VCaP (cell line): ENCODE measurements around the gene OPN1SW.

Experiments
- H3K27ac ChIP-seq: fragments of 450-650 bp; 2 replicates; pipeline ENCODE4 v1.5.1; 2017
- CTCF ChIP-seq: fragments of 450-650 bp; conservative IDR thresholded peaks from 2 replicates; pipeline ENCODE4 v1.5.1; 2017; ENCODE audit warnings: mild to moderate bottlenecking, moderate library complexity

OPN1SW gene

GRCh38 chr7:128745706-128746105 lies 29.9 kb downstream of the OPN1SW start:
- TF ChIP-seq CTCF, result no peak
- H3K27ac ChIP-seq, result peak overlapping the region; percentile 10; the same call in 1 of the 2 replicates

- TF ChIP-seq CTCF, result no peak
- no peak overlapping the region for H3K27ac ChIP-seq
These were observed 31.2 kb downstream of the OPN1SW start for GRCh38 chr7:128744366-128744905.

GRCh38 chr7:128743112-128743772 lies 32.4 kb downstream of the OPN1SW start:
- H3K27ac ChIP-seq, result no peak overlapping the region
- TF ChIP-seq CTCF, result no peak

GRCh38 chr7:128742206-128742605 lies 33.4 kb downstream of the OPN1SW start:
- no peak for TF ChIP-seq CTCF

GRCh38 chr7:128741491-128741890 lies 34.1 kb downstream of the OPN1SW start:
- TF ChIP-seq CTCF, result no peak
- no peak overlapping the region for H3K27ac ChIP-seq

More at GRCh38 chr7:128742206-128742605, 33.4 kb downstream of the OPN1SW start:
- H3K27ac ChIP-seq, result no peak overlapping the region

GRCh38 chr7:128740996-128741395 lies 34.6 kb downstream of the OPN1SW start:
- no peak overlapping the region for H3K27ac ChIP-seq
- no peak for TF ChIP-seq CTCF

GRCh38 chr7:128739990-128740682 lies 35.5 kb downstream of the OPN1SW start:
- H3K27ac ChIP-seq, result peak overlapping the region; percentile 82
- TF ChIP-seq CTCF, result no peak
